ENCODE results near the gene TLX2.

DNA sequence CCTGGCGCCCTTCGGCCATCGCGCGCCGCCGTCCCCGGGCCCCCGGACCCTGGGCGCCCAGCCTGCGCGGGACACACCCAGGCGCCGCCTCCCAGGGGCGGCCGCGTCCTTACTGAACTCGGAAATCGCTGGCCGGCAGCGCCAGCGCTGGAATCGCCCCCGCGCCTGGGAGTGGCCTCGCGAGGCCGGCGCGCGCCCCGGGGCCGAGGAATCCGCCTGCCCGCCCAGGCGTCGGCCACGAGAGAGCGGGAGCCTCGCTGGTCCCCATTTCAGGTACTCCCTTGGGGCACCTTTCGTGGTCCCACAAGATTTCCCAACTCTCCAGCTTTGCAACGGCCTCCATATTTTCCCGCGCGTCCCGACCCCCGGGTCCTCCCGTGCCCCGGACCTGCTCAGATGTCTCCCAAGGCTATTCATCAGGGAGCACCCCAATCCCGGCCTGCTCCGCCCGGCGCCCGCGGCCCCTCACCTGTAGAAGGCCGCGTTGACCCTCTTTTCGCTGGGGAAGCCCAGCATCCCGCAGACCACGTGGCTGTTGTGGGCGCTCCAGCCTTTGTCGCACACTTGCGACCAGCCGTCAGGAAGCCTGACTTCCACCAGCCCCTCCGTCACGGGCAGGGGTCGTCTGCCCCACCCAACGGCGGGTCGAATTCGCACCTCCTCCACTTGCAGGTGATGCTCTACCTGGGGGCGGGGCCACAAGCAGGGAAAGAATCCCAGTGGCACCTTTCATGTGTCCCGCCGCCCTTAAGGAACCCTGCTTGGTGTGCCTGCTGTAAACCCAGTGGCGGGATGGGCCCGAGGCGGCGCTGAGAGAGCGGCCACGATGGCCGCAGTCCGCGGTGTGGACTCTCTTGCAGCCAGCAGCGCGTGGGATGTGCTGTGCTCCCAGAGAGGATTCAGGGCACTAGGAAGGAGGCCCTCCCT is 34.9 kb downstream of the TLX2 start:
- TF ChIP-seq, protein P1, sequence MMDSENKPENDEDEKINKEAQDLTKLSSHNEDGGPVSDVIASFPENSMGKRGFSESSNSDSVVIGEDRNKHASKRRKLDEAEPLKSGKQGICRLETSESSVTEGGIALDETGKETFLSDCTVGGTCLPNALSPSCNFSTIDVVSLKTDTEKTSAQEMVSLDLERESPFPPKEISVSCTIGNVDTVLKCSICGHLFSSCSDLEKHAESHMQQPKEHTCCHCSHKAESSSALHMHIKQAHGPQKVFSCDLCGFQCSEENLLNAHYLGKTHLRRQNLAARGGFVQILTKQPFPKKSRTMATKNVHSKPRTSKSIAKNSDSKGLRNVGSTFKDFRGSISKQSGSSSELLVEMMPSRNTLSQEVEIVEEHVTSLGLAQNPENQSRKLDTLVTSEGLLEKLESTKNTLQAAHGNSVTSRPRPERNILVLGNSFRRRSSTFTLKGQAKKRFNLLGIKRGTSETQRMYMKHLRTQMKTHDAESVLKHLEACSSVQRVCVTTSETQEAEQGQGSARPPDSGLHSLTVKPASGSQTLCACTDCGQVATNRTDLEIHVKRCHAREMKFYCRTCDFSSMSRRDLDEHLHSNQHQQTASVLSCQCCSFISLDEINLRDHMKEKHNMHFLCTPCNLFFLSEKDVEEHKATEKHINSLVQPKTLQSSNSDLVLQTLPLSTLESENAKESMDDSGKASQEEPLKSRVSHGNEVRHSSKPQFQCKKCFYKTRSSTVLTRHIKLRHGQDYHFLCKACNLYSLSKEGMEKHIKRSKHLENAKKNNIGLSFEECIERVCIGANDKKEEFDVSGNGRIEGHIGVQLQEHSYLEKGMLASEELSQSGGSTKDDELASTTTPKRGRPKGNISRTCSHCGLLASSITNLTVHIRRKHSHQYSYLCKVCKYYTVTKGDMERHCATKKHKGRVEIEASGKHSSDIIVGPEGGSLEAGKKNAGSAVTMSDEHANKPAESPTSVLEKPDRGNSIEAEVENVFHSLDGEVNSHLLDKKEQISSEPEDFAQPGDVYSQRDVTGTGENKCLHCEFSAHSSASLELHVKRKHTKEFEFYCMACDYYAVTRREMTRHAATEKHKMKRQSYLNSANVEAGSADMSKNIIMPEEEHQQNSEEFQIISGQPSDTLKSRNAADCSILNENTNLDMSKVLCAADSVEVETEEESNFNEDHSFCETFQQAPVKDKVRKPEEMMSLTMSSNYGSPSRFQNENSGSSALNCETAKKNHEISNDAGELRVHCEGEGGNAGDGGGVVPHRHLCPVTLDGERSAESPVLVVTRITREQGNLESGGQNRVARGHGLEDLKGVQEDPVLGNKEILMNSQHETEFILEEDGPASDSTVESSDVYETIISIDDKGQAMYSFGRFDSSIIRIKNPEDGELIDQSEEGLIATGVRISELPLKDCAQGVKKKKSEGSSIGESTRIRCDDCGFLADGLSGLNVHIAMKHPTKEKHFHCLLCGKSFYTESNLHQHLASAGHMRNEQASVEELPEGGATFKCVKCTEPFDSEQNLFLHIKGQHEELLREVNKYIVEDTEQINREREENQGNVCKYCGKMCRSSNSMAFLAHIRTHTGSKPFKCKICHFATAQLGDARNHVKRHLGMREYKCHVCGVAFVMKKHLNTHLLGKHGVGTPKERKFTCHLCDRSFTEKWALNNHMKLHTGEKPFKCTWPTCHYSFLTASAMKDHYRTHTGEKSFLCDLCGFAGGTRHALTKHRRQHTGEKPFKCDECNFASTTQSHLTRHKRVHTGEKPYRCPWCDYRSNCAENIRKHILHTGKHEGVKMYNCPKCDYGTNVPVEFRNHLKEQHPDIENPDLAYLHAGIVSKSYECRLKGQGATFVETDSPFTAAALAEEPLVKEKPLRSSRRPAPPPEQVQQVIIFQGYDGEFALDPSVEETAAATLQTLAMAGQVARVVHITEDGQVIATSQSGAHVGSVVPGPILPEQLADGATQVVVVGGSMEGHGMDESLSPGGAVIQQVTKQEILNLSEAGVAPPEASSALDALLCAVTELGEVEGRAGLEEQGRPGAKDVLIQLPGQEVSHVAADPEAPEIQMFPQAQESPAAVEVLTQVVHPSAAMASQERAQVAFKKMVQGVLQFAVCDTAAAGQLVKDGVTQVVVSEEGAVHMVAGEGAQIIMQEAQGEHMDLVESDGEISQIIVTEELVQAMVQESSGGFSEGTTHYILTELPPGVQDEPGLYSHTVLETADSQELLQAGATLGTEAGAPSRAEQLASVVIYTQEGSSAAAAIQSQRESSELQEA (CRISPR knock-in tag; IDR thresholded peaks at IDR 0.05; ENCODE audit: not compliant biosample characterization) = no peak
- no peak for TF ChIP-seq RELA (CRISPR knock-in tag; IDR thresholded peaks at IDR 0.05)
- TF ChIP-seq HMGA1 (CRISPR knock-in tag; conservative IDR thresholded peaks at IDR 0.05) = no peak
- TF ChIP-seq, protein P2, sequence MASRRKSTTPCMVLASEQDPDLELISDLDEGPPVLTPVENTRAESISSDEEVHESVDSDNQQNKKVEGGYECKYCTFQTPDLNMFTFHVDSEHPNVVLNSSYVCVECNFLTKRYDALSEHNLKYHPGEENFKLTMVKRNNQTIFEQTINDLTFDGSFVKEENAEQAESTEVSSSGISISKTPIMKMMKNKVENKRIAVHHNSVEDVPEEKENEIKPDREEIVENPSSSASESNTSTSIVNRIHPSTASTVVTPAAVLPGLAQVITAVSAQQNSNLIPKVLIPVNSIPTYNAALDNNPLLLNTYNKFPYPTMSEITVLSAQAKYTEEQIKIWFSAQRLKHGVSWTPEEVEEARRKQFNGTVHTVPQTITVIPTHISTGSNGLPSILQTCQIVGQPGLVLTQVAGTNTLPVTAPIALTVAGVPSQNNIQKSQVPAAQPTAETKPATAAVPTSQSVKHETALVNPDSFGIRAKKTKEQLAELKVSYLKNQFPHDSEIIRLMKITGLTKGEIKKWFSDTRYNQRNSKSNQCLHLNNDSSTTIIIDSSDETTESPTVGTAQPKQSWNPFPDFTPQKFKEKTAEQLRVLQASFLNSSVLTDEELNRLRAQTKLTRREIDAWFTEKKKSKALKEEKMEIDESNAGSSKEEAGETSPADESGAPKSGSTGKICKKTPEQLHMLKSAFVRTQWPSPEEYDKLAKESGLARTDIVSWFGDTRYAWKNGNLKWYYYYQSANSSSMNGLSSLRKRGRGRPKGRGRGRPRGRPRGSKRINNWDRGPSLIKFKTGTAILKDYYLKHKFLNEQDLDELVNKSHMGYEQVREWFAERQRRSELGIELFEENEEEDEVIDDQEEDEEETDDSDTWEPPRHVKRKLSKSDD (CRISPR knock-in tag; IDR thresholded peaks at IDR 0.05; ENCODE audit: low read depth) = peak; percentile 77
- TF ChIP-seq ZNF75D (CRISPR knock-in tag; IDR thresholded peaks at IDR 0.05; ENCODE audit: borderline replicate concordance) = no peak
- TF ChIP-seq MAFF (IDR thresholded peaks at IDR 0.05; ENCODE audit: low read depth, low read length) = no peak
- TF ChIP-seq NBN (conservative IDR thresholded peaks at IDR 0.05) = no peak
- TF ChIP-seq EZH2 (conservative IDR thresholded peaks at IDR 0.05; ENCODE audit: low read depth, low read length) = no peak
- TF ChIP-seq, protein P3, sequence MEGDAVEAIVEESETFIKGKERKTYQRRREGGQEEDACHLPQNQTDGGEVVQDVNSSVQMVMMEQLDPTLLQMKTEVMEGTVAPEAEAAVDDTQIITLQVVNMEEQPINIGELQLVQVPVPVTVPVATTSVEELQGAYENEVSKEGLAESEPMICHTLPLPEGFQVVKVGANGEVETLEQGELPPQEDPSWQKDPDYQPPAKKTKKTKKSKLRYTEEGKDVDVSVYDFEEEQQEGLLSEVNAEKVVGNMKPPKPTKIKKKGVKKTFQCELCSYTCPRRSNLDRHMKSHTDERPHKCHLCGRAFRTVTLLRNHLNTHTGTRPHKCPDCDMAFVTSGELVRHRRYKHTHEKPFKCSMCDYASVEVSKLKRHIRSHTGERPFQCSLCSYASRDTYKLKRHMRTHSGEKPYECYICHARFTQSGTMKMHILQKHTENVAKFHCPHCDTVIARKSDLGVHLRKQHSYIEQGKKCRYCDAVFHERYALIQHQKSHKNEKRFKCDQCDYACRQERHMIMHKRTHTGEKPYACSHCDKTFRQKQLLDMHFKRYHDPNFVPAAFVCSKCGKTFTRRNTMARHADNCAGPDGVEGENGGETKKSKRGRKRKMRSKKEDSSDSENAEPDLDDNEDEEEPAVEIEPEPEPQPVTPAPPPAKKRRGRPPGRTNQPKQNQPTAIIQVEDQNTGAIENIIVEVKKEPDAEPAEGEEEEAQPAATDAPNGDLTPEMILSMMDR (CRISPR knock-in tag; IDR thresholded peaks at IDR 0.05) = peak; percentile 11; the same call in 1 of the 2 replicates
- TF ChIP-seq SMC3 (IDR thresholded peaks at IDR 0.05; ENCODE audit: low read length) = no peak
- no peak for TF ChIP-seq ZFP41 (CRISPR knock-in tag; IDR thresholded peaks at IDR 0.05; ENCODE audit: borderline replicate concordance)

All from HepG2 (cell line).